Cerebellar nuclear complex (tissue), 1 donor: Measurements from ENCODE around the gene TMEM204.
A peak's percentile ranks its signal among the peaks of the same experiment; 100 is the strongest.

Source experiments
- DNase-seq, 2 experiments: peaks; one replicate each; lab custom pipeline; 2025; lab: John Stamatoyannopoulos, UW

TMEM204 gene

DNA sequence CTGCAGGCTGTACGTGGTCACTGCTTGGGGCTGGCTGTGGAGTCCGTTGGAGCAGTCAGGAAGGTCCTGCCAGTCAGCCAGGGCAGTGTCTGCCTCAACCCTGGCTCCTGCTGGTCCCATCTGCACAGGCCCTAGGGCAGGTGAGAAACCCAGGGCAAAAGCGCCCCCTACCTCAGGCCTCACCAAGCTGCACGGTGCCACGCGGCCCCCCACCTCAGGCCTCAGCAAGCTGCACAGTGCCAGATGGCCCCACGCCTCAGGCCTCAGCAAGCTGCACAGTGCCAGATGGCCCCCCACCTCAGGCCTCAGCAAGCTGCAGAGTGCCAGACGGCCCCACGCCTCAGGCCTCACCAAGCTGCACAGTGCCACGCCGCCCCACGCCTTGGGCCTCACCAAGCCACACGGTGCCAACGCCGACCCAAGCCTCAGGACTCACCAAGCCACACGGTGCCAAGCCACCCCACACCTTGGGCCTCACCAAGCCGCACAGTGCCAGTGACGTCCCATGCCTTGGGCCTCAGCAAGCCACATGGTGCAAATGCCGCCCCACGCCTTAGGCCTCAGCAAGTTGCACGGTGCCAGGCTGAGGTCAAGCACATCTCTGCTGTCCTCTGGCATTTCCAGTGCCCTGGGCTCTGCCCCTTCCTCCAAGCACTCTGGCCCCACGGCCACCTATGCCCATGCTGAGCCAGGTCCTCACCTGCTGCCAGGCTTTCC lies 5.5 kb downstream of the TMEM204 start:
- DNase-seq, result peak; percentile 58 to 66

DNA sequence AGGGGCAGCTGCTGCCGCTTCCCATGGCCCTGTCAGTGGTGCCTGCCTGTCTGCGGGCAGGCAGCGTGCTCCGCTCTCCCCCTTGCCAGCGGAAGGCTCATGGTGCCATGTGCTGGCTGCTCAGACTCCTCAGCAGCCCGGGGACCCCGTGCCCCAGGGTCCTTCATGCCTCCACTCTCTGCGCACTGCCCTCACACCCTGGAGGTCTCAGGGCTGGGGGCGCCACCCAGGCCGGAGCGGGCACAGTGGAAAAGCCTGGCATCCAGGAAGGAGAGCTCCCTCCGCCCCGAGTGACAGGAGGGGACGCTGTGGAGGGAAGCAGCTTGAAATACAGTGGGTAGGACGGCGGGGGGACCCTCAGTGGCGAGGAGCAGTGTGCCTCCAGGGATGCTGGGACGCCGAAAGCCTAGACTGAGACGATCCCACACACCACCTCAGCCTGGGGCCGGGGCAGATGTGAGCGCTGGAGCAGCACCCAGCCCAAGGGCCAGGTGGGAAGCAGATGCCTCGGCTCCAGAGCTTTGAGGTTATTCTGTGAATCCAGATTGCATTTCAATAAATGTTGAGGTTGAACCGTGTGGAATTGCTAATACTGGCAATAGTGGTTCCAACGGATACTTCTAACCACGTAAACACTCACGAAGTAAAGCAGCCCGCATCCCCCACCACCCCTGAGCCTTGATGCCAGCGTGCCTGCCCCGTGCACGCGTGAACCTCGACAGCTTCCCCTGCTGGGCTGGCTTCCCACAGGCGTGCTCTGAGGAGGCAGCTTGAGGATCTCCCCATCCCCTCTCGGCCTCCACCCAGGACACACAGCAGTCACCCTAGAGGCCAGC lies 6.5 kb downstream of the TMEM204 start:
- DNase-seq, result no peak

DNA sequence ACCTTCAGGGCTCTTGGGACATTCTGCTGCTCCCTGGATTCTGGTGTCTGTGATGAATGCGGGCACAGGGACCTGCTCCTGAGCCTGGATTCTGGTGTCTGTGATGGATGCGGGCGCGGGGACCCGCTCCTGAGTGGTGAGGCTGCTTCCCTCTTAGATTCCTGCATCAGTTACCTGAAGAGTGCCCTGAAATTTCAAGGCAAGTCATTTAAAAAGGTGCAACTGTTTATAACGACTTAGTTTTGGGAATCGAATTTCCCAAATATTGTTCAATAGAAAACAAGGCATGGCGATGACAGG lies 7.0 kb downstream of the TMEM204 start:
- DNase-seq, result no peak

DNA sequence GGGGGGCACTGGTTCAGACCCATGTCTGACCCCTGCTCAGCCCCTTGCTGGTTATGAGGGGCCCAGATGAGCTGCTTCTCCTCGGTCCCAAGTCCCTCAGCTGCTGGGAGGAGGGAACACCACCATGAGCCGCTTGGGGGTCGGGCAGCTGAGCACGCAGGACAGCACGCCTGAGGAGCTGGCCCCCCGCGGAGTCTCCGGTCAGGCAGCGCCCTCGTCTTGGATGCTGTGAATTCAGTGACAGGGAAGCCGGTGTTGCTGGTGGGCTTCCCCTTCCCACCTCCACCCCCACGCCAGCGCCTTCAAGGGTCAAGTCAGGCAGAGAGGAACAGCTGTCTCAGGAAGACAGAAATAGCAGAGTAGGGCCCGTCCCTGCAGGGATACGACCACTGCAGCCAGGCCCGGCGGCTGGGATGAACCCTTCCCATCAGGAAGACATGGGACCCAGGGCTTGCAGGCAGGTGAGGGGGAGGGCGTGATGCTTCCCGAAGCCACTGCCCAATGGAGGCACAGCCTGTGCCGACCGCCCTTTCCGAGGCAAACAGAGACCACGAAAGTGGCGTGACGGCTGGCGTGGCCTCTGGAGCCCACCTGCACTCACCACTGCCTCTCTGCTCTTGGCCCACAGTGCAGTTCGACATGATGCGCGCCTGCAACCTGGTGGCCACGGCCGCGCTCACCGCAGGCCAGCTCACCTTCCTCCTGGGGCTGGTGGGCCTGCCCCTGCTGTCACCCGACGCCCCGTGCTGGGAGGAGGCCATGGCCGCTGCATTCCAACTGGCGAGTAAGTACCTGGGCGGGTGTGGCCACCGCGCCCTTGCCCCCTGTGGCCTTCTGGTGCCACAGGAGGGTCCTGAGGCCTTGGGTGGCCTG lies 8.1 kb downstream of the TMEM204 start:
- no peak for DNase-seq

DNA sequence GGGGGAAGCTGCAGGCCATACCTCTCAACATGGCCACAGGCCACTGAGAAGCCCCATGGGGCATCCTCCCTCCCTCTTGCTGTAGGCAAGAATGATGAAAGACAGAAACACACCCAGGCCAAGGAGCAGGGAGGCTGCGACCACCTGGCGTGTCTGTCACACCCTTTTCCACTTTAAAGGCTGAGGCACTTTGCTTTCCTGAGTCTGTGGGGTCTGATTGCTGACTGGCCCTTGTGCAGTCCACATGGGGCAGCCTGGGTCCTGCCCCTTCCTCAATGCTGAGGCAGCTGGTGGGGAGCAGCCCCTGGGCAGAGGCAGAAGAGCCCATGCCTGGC lies 8.7 kb downstream of the TMEM204 start:
- no peak for DNase-seq

DNA sequence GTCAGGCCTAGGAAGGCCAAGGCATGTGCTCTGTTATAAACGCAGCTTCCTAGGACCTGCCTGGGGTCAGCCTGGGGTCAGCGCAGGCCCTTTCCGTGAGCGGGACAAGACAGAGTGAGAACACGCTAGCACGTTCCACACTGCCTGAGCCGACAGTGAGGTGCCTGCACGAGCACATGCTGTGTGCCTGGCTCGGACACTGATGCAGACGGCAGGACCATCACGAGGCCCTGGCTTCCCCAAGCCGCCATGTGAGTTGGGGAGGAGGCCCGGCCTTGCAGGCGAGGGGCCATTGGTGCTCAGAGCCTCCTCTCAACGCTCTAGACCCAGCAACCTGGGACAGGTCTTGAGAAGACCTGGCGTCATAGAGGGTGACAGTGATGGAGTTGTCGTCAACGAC lies 9.1 kb downstream of the TMEM204 start:
- no peak for DNase-seq

DNA sequence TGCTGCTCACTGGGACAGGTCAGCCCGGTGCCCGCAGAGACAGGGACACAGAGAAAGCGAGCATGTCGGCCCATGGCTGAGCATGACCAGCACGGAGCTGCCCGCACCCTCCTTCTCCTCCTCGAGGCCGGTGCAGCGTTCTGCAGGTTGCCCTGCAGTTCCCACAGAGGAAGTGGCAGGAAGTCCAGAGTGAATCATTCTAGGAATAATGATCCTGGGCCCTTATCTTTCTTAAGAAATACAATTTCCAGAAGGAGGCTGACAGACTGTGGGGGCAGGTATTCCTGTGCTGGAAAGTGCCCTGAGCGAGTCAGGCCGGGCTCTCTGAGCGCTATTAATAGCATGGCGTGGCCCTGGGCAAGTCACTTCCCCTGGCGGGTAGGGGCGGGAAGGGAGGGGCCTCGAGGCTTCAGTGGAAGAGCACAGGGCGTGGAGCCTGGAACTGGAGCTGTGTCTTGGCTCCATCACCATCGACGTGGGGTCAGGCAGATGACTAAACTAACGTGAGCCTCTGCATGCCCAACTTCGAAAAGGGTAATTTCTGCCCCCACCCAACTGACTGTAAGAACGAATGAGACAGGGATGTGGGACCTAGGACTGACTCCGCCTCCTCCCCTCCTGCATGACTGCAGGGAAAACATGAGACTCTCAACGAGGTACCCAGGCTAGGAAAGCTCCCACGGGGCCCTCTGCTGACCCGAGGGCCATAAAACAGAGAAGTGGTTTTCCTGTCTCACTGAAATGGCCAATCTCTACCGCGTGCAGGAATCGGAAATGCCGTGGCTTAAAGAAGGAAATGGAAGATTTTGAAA lies 9.8 kb downstream of the TMEM204 start:
- no peak for DNase-seq

DNA sequence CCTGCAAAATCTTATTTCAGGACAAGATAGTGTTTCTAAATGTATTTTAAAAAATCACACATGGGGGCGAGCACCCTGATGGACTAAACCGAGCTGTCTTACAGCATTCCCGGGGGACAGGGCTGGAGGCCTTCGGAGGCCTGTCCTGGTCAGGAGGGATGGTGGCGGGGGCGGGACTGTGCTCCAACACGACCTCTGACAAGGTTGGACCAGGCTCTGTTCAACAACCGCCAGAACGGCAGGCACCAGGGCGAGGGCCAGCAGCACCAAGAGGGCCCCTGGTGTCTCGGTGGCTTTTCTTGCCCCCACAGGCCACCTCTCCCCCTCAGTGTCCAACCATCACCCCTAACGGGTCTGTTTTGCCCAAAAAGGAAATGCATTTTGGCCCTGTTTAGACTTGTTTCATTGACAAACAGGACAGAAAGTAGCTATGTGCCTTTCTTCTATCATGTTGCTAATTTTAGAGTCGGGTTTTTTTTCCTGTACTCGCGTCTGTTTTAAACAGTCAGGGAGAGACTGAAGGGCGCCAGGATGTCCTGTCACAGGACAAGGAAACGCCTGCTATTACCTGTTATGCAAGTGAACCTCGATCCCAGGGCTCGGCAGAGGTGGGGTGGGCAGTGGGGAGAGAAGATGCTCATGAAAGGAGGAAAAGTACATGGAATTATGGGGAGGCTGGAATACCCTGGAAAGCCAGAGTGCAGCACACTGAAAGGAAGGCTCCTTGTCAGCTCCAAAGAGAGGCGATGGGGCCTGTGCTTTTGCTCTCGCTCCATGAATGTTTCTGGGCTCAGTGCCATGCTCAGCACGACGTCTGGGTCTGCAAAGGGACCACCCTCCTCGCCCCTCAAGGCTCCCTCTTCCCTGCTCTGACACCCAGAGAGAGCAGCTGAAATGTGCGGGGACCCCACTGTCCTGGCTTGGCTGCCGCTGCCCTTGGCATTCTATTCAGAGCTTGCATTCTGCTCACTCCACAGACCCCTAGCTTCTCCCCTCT lies 11.9 kb downstream of the TMEM204 start:
- peak in 1 of 2 experiments; percentile 19 for DNase-seq

DNA sequence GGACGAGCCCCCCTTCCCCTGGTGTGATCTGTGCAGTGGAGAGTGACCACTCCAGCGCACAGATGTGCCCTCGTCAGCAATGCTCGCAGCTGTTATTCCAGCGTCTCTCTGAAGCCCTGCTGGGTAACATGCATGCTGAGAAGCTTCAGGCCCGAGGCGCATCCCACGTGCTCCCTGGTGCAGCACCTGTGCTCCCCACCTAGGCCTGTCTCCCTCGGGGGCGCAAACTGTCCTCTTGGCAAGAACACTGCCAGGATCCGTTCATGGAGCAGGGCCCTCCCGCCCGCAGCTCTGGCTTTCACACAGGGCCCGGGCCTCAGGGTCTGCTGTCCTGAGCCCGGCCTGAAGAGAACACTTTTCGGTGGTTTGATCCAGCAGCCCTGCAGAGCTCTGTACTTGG lies 13.0 kb downstream of the TMEM204 start:
- no peak for DNase-seq

DNA sequence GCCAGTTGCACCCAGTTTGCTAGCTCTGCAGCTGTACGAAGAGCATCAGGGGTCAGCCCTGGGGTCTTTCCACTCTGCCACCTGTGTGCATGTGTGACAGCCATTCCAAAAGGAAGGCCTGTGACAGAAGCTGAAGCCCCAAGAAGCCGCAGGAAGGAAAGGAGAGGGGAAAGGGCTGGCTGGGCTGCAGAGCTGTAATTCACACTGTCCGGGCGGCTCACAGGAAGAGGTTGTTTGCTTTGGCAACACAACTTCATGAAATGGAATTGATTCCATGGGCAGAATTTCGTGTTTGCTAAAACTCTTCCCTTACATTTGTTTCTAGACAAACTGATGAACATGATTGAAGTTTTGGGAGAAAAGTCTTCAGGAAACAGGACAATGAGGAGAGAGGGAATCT lies 14.8 kb downstream of the TMEM204 start:
- DNase-seq, result no peak

DNA sequence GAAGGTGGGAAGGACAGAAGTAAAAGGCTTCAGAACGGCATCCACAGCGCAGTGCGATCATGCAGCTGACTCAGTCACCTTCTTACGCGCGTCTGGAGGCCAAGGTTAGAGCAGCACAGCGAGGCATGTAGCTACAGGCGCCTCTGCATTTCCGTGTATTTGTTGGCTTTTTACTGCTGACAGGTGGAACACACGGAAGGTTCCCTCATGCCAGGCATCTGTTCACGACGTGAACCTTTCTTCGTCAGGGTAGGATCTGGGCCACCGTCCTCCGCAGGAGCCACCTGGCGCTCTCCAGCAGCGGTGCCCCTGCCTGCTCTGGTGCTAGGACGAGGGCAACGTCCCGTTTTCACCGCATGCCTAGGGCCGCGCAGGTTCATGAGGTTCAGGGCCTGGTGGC lies 15.3 kb downstream of the TMEM204 start:
- peak; percentile 33 to 51 for DNase-seq

DNA sequence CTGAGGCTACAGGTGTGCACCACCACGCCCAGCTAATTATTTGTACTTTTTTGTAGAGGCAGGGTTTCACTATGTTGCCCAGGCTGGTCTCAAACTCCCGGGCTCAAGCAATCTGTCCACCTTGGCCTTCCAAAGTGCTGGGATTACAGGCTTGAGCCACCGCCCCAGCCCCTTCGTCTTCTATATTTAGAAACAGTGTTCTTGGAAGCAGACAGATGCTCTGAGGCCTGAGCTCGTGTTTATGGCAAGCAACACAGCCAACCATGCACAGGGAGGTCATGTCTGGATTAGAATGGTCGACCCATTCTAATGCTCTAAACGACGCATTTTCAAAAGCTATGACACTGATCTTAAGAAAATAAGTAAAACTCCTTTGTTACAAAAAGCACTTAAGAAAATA lies 16.6 kb downstream of the TMEM204 start:
- DNase-seq, result no peak

DNA sequence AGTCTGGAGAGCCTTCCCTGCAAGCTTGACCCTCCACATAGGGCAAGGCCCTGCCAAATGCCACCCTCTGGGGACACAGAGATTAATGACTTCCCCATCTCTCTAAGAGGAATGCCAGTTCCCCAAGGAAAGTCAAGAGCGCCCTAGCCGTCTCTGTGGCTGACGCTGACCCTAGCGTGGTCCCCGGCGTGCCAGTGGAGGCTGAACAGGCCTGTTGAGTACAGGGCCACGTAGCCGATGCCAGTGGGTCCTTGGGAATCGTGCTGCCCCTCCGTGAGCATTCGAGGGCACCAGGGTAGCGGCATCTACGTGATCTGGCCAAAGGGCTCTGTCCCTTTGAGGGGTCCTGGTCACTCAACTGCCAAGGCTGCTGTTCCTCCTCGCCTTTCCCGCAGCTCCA lies 17.2 kb downstream of the TMEM204 start:
- DNase-seq, result no peak

DNA sequence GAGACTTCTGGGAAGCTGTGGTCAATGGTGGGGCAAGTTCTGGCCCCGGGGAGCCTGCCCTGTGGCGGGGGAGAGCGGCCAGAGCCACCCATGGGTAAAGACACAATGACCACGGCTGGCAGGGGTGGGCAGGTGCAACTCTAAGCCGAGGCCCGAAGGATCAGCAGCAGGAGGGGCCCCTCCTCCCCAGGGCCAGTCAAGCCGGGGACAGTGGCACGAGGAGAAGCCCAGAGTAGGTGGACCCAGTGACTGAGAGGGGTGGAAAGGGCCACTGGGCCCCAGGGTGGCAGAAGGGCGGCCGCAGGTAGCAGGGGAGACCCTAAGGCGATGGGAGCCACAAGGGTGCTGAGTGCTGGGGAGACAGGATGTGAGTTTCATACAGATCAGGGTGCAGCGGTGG lies 17.7 kb downstream of the TMEM204 start:
- no peak for DNase-seq

DNA sequence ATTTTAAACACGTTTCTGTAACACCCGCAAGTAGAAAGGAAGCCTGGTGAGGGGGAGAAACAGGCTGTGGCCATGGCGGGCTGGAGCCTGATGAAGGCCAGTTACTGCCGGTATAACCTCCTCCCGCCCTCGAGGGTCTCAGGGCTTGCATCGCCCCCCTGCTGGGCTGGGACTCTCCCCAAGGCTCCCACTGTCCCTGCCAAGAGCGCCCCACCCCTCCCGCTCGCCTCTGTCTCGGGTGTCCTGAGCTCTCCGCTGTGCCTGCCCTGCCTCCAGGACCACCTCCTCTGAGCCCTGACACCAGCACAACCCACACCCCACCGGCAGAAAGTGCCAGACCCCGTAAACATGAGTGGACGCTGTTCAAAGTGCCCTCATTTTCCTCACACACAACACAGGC lies 18.7 kb downstream of the TMEM204 start:
- DNase-seq, result no peak

DNA sequence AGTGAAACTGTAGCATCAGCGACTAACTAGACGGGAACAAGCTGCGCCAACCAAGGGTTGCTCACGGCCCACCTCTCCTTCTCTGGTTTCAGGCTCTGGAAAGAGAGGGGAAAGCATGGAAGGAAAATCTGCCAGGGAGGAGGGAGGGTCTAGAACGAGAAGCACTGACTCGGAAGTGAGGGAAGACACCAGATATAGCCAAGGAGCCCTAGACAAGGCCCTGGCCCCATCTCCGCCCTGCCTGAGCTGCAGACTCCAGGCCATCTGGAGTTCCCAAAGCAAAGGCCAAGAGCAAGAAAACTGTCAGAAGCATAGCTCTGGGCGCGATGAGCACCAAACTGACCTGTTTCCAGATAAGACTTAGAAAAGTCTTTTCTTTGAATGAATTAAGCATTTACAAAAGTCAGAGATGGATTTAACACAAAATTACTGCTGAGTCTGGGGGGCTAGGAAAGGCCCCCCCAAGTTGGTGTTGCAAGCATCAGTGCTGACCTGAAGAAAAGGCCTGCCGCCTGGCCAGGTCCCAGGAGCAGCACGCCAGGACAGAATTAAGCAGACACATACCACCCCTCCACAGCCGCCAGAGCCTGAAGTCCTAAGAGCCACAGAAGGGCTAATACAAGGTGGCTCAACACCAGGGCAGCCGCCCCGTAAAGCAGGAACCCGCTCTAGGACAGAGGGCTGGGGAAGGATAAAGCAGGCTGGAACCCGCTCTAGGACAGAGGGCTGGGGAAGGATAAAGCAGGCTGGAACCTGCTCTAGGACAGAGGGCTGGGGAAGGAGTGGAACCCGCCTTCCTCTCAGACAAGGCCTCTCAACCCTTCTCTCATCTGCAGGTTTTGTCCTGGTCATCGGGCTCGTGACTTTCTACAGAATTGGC lies 20.7 kb downstream of the TMEM204 start:
- peak in 1 of 2 experiments; percentile 62 for DNase-seq

DNA sequence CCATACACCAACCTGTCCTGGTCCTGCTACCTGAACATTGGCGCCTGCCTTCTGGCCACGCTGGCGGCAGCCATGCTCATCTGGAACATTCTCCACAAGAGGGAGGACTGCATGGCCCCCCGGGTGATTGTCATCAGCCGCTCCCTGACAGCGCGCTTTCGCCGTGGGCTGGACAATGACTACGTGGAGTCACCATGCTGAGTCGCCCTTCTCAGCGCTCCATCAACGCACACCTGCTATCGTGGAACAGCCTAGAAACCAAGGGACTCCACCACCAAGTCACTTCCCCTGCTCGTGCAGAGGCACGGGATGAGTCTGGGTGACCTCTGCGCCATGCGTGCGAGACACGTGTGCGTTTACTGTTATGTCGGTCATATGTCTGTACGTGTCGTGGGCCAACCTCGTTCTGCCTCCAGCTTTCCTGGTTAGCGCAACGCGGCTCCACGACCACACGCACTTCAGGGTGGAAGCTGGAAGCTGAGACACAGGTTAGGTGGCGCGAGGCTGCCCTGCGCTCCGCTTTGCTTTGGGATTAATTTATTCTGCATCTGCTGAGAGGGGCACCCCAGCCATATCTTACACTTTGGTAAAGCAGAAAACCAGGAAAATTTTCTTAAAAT lies 21.5 kb downstream of the TMEM204 start:
- no peak for DNase-seq

DNA sequence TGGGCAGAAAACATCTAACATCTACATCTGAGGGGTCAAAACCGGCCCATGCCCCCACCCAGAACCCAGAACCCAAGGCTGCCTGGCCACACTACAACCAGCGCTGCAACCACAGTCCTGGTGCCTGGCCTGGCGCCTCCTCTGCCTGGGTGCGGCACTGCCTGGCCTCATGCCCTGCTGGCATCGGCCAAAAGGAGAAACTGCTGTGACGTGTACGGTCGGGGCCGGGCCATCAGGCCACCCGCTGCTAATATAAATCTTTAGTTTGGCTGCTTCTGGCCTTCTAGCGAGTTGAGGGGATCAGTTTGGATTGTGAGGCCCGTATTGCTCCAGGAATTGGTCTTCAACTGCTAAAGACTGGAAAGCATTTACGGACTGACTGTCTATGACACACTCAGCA lies 22.8 kb downstream of the TMEM204 start:
- no peak for DNase-seq

DNA sequence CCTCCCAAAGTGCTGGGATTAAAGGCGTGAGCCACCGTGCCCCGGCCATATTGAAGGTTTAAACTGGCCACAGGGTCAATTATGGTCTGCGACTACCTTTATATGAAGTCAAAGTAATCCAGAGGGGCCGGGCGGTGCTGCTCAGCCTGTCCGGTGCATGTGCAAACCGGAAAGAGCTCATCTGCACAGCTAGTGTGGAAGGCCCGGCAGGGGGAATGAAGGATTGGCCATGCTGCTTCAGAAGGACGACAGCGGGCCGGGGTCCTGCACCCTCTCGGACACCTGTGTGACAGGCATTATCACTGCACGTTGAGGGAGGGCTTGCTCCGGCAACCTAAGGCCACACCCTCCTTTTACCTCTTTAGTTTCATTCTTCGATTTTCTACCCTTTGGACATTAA lies 23.6 kb downstream of the TMEM204 start:
- no peak for DNase-seq
